Smooth muscle cell (in vitro differentiated cells): ENCODE data around the gene POLR3H. TPM values are rescaled to one million over a fixed set of nuclear protein-coding genes. Genes with fewer than 3 reads are reported as not detected.

Source experiments
- DNase-seq: peaks from one replicate; lab custom pipeline; 2025; ENCODE audit not compliant: unreplicated experiment; lab: John Stamatoyannopoulos, UW
- H2AFZ ChIP-seq: fragments of 200-600 bp; sonication (generic); 2 replicates; pipeline ENCODE4 v1.6.0; 2016; ENCODE audit warnings: antibody characterized with exemption, low read depth, mild to moderate bottlenecking
- H3F3A ChIP-seq: fragments of 200-600 bp; sonication (generic); 2 replicates; pipeline ENCODE4 v1.6.0; 2017; ENCODE audit warnings: antibody characterized with exemption, low read depth
- H3K27ac ChIP-seq: fragments of 200-600 bp; sonication (generic); 2 replicates; pipeline ENCODE4 v1.5.1; 2016; ENCODE audit warnings: low read depth, mild to moderate bottlenecking
- H3K27me3 ChIP-seq: fragments of 200-600 bp; sonication (generic); 2 replicates; pipeline ENCODE4 v1.6.1; 2016; ENCODE audit warnings: low read depth, mild to moderate bottlenecking
- H3K36me3 ChIP-seq: fragments of 200-600 bp; sonication (generic); 2 replicates; pipeline ENCODE4 v1.5.1; 2016; ENCODE audit warnings: low read depth
- H3K4me1 ChIP-seq: fragments of 200-600 bp; sonication (generic); 2 replicates; pipeline ENCODE4 v1.5.1; 2016; ENCODE audit warnings: low read depth
- H3K4me2 ChIP-seq: fragments of 200-600 bp; sonication (generic); 2 replicates; pipeline ENCODE4 v1.6.0; 2016; ENCODE audit warnings: mild to moderate bottlenecking
- H3K4me3 ChIP-seq: fragments of 200-600 bp; sonication (generic); 2 replicates; pipeline ENCODE4 v1.5.1; 2016; ENCODE audit warnings: mild to moderate bottlenecking
- H3K79me2 ChIP-seq: fragments of 200-600 bp; sonication (generic); 2 replicates; pipeline ENCODE4 v1.6.0; 2016; ENCODE audit warnings: low read depth, mild to moderate bottlenecking
- H3K9ac ChIP-seq: fragments of 200-600 bp; sonication (generic); 2 replicates; pipeline ENCODE4 v1.6.0; 2016; ENCODE audit warnings: low read depth
- H3K9me3 ChIP-seq: fragments of 200-600 bp; sonication (generic); replicated peaks from 2 replicates; pipeline ENCODE4 v1.5.1; 2016; ENCODE audit warnings: low read depth
- H4K20me1 ChIP-seq: fragments of 200-600 bp; sonication (generic); 2 replicates; pipeline ENCODE4 v1.6.0; 2016; ENCODE audit warnings: low read depth
- CTCF ChIP-seq: fragments of 200-600 bp; sonication (generic); IDR thresholded peaks from 2 replicates; pipeline ENCODE4 v1.5.1; 2017; ENCODE audit warnings: borderline replicate concordance, mild to moderate bottlenecking, antibody characterized with exemption; ENCODE audit not compliant: insufficient read depth, poor library complexity, severe bottlenecking
- WGBS: methylation state at CpG from one replicate; pipeline ENCODE4 v1.1.7; 2016; ENCODE audit warnings: low lambda C conversion rate; 5-methylcytosine and 5-hydroxymethylcytosine counted together
- polyA plus RNA-seq: library from polyadenylated mRNA; unstranded; fragments of >200 nt; fragmentation: Nextera tagmentation; extraction: Ambion mirVana; gene quantifications from 2 replicates; pipeline ENCODE4 v1.2.1, GENCODE V29; 2016
- total RNA-seq: library from RNA; depleted of rRNA; stranded (reverse); fragments of >200 nt; gene quantifications from 2 replicates; pipeline ENCODE4 v1.2.3, GENCODE V29; 2014

The POLR3H gene
- total and polyA plus RNA-seq, 2 experiments from 2014 or later = 12.1 to 20.3 TPM

GRCh38 chr22:41528132-41528766 is 16.0 kb downstream of the POLR3H start:
- H3K9ac ChIP-seq = no peak overlapping the region
- no peak overlapping the region for H3K4me2 ChIP-seq
- H3K4me3 ChIP-seq = no peak overlapping the region
- H3K4me1 ChIP-seq = no peaks in the 10 kb centered on the region
- no peak overlapping the region for H3K27ac ChIP-seq
- H3K79me2 ChIP-seq = no peaks in the 10 kb centered on the region
- H3F3A ChIP-seq = peaks cover 7% of the 10 kb centered on the region
- DNase-seq = no peak
- H3K36me3 ChIP-seq = no peaks in the 10 kb centered on the region
- 98% methylated on average over 16 of the region's 16 CpGs for WGBS
- peaks cover 38% of the 10 kb centered on the region for H4K20me1 ChIP-seq
- no peaks in the 10 kb centered on the region for H3K9me3 ChIP-seq
- no peaks in the 10 kb centered on the region for H3K27me3 ChIP-seq
- H2AFZ ChIP-seq = no peak overlapping the region
- no peak for TF ChIP-seq CTCF

- H3K4me1 ChIP-seq = no peaks in the 10 kb centered on the region
- peaks cover 34% of the 10 kb centered on the region for H4K20me1 ChIP-seq
- TF ChIP-seq CTCF = peak; percentile 78
- H3K9ac ChIP-seq = no peak overlapping the region
- no peaks in the 10 kb centered on the region for H3K27me3 ChIP-seq
- DNase-seq = no peak
- H3K4me2 ChIP-seq = no peak overlapping the region
- H3F3A ChIP-seq = peaks cover 8% of the 10 kb centered on the region
- H3K4me3 ChIP-seq = no peak overlapping the region
- no peak overlapping the region for H2AFZ ChIP-seq
- WGBS = 93% methylated on average over 30 of the region's 32 CpGs
- no peak overlapping the region for H3K27ac ChIP-seq
- H3K79me2 ChIP-seq = no peaks in the 10 kb centered on the region
- H3K36me3 ChIP-seq = no peaks in the 10 kb centered on the region
- H3K9me3 ChIP-seq = no peaks in the 10 kb centered on the region
Observed at GRCh38 chr22:41526830-41527799, 17.2 kb downstream of the POLR3H start.

- Histone ChIP-seq H3F3A (peaks cover 8% of the 10 kb centered on the region), H3K9ac (no peak overlapping the region), H3K27ac (no peak overlapping the region), H2AFZ (no peak overlapping the region), H3K4me1 (no peaks in the 10 kb centered on the region), H3K79me2 (no peaks in the 10 kb centered on the region), H4K20me1 (peaks cover 32% of the 10 kb centered on the region), H3K4me3 (no peak overlapping the region), H3K36me3 (no peaks in the 10 kb centered on the region), H3K9me3 (no peaks in the 10 kb centered on the region), H3K27me3 (no peaks in the 10 kb centered on the region), H3K4me2 (no peak overlapping the region)
- no peak for DNase-seq
- TF ChIP-seq CTCF = no peak
- WGBS = 90% methylated on average over 12 of the region's 12 CpGs
Observed at GRCh38 chr22:41526226-41526829, 17.9 kb downstream of the POLR3H start.
